HK-2 (cell line): ENCODE measurements around the gene UNC5A.

ENCODE experiments used
- DNase-seq: peaks from one replicate; pipeline ENCODE4 v3.0.0-alpha.2; 2018; ENCODE audit not compliant: unreplicated experiment

UNC5A gene

GRCh38 chr5:176879663-176880361 is 69.5 kb downstream of the UNC5A start:
- no peak for DNase-seq

- DNase-seq = no peak
Observed at GRCh38 chr5:176880366-176881020, 70.1 kb downstream of the UNC5A start.

DNA sequence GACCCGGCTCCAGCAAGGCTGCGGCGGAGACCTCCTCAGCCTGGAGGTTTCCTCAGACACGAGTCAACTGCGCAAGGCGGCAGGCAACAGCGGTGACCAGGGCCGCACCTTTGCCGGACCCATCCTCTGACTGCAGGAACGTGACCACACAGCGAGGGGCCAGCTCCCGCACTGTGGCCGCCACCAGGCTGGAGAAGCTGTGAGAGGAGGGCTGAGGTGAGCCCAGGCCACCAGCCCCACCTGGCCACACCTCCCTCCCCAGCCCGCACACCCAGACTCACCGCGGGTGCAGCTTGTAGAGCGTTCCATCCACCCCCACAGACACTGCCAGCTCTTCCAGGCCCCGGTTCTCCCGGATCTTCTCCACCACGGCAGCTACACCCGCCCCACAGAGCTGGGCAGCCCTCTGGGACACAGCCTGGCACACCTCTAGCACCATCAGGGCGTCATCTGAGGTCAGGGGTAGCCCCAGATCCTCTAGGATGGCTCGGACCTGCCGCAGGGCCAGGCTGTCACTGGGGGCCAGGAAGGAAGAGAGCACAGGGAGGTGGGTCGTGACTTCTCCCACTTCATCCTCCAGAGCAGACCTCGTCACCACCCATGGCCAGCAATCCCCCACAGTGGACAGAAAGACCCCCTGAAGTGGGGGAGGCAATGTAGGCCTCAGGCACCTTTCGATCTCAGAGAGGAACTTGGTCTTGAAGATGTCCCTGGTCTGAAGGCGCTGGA is 70.8 kb downstream of the UNC5A start:
- DNase-seq = no peak

DNA sequence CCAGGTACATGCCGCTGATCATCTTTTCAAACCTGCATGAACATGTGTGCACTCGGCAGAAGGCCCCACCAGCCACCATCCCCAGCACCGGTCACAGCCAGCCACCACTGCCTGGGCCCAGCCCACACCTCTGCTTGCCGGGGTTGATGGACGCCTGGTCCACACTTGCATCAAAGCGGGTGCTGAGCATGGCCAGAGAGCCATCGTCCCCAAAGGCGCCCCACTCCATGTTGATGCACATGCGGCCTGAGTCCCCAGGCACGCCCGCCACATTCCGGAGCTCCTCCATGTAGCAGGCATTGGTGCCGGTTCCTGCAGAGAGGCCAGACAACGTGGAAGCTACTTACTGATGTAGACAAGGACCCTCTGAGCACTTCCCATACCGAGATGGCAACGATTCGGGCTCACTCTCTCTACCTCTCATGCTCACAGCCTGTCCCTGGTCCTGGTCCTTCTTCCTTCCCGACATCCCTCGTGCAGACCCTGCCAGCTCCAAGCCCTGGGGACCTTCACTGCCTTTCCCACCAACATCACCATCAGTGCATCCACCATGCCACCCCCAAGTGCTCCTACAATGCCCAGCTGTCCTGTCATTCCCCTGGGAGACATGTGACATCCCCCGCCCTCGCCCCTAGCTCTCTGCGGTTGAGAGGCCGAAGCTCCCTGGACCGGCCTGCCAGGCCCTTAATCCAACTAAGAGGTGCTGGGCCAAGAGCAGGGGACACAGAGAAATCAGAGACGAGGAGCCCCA is 71.6 kb downstream of the UNC5A start:
- DNase-seq = no peak

DNA sequence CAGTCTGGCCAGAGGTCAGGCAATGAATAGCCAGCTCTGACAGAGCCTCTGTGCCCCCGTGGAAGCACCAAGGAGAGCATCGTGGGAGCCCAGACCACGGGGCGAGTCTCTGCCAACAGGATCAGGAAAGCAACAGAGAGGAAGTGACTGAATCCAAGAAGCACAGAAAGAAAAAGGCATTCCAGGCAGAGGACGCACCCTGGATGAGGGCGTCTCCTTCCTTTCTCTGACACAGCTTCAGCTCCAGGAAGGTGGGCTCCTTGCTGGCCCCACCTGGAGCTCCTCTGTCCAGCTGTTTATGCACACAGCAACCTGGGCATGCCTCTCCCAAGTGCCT is 72.2 kb downstream of the UNC5A start:
- no peak for DNase-seq

- DNase-seq = no peak
Observed at GRCh38 chr5:176883700-176884570, 73.6 kb downstream of the UNC5A start.

- no peak for DNase-seq
Observed at GRCh38 chr5:176884571-176884890, 74.2 kb downstream of the UNC5A start.

DNA sequence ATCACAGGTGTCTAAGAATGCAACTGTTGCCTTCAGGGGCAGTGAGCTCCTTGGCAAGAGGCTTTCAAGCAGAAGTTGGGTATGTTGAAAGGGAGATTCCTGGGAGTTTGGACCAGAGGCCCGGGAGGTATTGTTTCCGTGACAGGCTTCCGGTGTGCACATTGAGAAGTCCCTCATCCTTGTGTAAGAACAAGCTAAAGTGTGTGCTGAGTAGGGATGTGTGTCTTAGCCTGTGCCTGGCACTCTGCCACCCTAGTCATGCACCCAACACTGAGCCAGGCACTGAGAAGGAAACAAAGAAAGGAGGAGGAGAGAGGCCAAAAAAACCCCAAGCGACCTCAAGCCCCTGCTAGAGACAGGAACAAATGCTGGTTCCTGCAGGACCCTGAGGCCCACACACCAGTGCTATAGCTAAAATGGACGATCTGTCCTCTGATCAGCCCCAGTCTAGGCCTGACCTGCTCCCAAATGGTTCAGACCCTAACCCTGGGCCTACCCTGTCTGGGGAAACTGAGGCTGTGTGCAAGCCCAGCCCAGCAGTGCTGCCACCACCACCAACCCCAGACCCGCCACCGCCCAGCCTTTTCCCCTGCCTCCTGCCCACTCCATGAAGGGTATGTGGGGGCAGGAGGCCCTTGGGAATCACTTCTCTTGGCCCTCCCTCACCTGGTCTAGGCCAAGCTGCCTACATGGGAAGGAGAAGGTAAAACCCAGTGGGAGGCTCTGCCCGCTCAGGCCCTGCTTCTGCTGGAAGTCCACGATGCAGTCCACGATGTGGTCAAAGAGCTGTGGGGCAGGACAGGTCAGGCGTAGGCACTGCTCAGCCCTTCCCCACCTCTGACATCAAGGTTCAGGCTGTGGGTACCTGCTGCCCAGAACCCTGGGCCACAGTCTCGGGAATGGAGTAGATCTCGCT is 76.2 kb downstream of the UNC5A start:
- no peak for DNase-seq

GRCh38 chr5:176887252-176887849 is 77.0 kb downstream of the UNC5A start:
- no peak for DNase-seq

GRCh38 chr5:176888016-176888864 is 77.9 kb downstream of the UNC5A start:
- no peak for DNase-seq

GRCh38 chr5:176888865-176889165 is 78.5 kb downstream of the UNC5A start:
- no peak for DNase-seq

DNA sequence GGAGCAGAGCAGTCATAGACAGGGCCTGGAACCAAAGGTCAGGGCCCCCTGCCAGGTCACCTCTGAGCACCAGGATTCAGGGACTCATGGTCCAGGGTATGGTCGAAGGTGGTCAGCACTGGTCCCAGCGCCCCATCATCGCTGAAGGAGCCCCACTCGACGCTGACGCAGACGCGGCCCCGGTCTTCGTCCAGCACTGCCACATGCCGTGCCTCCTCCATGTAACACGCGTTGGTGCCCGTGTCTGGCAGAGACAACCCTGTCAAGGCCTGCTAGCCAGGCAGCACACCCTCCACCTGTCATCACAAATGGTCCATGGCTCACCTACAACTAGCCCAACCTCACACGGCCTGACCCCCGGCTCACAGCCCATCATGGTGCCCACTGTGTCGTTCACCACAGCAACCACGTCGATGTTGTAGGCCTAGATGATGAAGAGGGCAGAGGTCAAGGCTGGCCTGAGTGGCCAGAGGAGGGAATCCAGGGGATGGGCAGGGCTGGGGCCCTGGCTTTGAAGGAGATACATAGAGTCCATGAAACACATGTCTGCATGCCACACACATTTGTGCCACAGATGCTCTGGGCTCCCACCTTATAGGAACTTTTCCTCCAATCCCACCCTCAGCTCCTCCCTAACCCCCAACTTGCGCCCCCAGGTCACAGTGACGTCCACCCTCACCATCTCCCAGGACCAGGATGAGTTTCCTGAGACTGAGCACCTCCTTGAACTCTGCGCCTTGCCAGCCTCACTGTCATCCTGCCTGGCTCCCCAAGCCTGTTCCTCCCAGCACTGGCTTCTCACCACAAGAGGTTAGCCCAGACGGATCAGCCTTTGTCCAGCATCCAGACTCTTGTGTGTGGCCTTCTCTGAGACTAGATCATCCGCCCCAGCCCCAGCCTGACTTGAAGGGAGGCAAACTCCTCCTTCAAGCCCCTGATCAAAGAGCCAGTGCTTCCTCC is 79.2 kb downstream of the UNC5A start:
- DNase-seq = no peak

- no peak for DNase-seq
Observed at GRCh38 chr5:176890455-176891330, 80.3 kb downstream of the UNC5A start.

- no peak for DNase-seq
Observed at GRCh38 chr5:176891331-176891958, 81.1 kb downstream of the UNC5A start.

DNA sequence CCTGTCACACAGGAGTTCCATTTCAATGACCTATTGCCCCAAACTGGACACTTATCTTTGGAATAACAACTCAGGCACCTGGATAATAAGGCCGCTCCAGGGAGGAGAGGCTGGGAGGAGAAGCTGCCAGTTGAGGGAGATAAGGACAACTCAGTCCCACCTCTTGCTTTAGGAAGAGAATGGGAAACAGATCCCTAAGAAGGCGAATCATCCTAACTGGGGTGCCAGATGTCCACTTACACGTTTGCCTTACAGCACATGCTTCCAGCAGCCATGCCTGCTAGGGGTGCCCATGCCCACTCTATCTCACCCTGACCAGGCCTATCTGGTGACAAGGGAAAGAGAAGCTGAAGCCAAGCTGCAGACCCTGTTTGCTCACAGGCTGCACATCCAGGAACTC is 82.3 kb downstream of the UNC5A start:
- no peak for DNase-seq

GRCh38 chr5:176894298-176894697 is 83.9 kb downstream of the UNC5A start:
- no peak for DNase-seq

DNA sequence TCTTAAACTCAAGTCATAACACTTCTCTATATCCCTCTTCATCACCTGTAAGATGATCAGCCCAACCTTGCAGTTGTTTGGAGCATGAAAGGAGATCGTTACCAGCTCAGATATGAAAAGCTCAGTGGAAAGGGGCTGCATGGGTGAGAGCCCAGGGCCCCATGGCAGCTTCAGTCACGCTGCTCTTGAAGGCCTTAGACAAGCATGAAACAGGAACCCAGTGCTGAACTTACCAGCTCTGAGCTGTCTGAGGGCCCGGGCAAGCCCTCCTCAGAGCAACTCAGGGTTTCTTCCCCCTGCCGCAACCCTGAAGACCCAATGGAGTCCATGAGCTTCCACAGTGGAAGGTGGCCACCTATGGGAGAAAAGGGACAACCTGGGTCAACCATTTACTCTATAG is 85.5 kb downstream of the UNC5A start:
- DNase-seq = no peak
